Measurements from ENCODE around the gene NTRK1.

DNA sequence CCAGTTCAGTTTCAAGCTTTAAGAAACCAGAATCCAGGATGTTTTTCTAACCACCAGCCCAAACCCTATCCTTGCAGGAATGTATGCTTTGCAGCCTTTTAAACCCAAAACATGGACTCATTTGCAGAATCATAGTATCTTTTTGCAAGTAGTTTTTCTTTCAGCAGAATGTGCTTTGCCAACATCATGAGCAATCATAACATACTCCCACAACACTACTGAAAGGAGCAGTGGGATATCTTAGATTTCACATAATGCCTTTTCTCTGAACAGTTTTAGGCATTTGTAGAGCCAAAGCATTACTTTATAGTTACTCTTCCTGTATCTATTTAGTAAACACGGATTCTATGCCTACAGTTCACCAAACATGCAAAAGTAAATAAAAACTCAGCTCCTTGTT lies 34.0 kb upstream of the NTRK1 start:
- TF ChIP-seq EZH2 (IDR thresholded peaks at IDR 0.05; ENCODE audit: insufficient read depth, poor library complexity, severe bottlenecking) (no peak), EZH2phosphoT487 (IDR thresholded peaks at IDR 0.05; ENCODE audit: insufficient read depth, low read depth) (no peak)
